ENCODE data around the gene GSG1. TPM values are rescaled to one million over a fixed set of nuclear protein-coding genes. Genes with fewer than 3 reads are reported as not detected.

The GSG1 gene
- total RNA-seq, 4 donors from 2014 or later = not detected

- TF ChIP-seq POLR2A (IDR thresholded peaks at IDR 0.05) = no peak
- no peak for TF ChIP-seq CTCF (IDR thresholded peaks at IDR 0.05)
- intact Hi-C loops (cut with DNase I; ENCODE audit: low total_unique reads) = loop anchor here (5.0 kb wide), 1 partner anchor 98 kb away; no protein-coding TSS in a partner anchor
- no peak for DNase-seq (ENCODE audit: low spot score in 2 of 2)
- 88 to 91% methylated on average over 3 of the region's 3 CpGs for WGBS, 2 donors
- H3K4me3 ChIP-seq (ENCODE audit: low read depth, poor library complexity, severe bottlenecking) = no peak overlapping the region
Measured at GRCh38 chr12:13104409-13104808, 942 bp upstream of the GSG1 start.

- TF ChIP-seq POLR2A (IDR thresholded peaks at IDR 0.05) = no peak
- no peak for TF ChIP-seq CTCF (IDR thresholded peaks at IDR 0.05)
- intact Hi-C loops (cut with DNase I; ENCODE audit: low total_unique reads) = loop anchor here (5.0 kb wide), 1 partner anchor 100 kb away; no protein-coding TSS in a partner anchor
- no peak for DNase-seq (ENCODE audit: low spot score in 2 of 2)
- H3K4me3 ChIP-seq (ENCODE audit: low read depth, poor library complexity, severe bottlenecking) = no peak overlapping the region
- 23 to 29% methylated on average over 7 of the region's 7 CpGs for WGBS, 2 donors
Measured at GRCh38 chr12:13102461-13103195, 839 bp downstream of the GSG1 start.

GRCh38 chr12:13101821-13102375, 1.6 kb downstream of the GSG1 start:
- 40 to 41% methylated on average over 10 of the region's 10 CpGs for WGBS, 2 donors
- TF ChIP-seq POLR2A (IDR thresholded peaks at IDR 0.05) (no peak), CTCF (IDR thresholded peaks at IDR 0.05) (no peak)
- intact Hi-C loops (cut with DNase I; ENCODE audit: low total_unique reads) = loop anchor here (5.0 kb wide), 1 partner anchor 100 kb away; no protein-coding TSS in a partner anchor
- H3K4me3 ChIP-seq (ENCODE audit: low read depth, poor library complexity, severe bottlenecking) = no peak overlapping the region
- DNase-seq (ENCODE audit: low spot score in 2 of 2) = no peak

- intact Hi-C loops (cut with DNase I; ENCODE audit: low total_unique reads) = loop anchor here (5.0 kb wide), 1 partner anchor 101 kb away; no protein-coding TSS in a partner anchor
- peak; percentile 93 to 99 for DNase-seq (ENCODE audit: low spot score in 2 of 2)
- peak overlapping the region; percentile 18 for H3K4me3 ChIP-seq (ENCODE audit: low read depth, poor library complexity, severe bottlenecking)
- WGBS, 2 donors = 1 to 2% methylated on average over 37 to 49 of the region's 79 CpGs
- no peak for TF ChIP-seq POLR2A (IDR thresholded peaks at IDR 0.05)
- no peak for TF ChIP-seq CTCF (IDR thresholded peaks at IDR 0.05)
Measured at GRCh38 chr12:13100882-13101769, 2.3 kb downstream of the GSG1 start.

GRCh38 chr12:13100605-13100881, 2.9 kb downstream of the GSG1 start:
- no peak overlapping the region for H3K4me3 ChIP-seq (ENCODE audit: low read depth, poor library complexity, severe bottlenecking)
- intact Hi-C loops (cut with DNase I; ENCODE audit: low total_unique reads) = loop anchor here (5.0 kb wide), 1 partner anchor 102 kb away; no protein-coding TSS in a partner anchor
- TF ChIP-seq POLR2A (IDR thresholded peaks at IDR 0.05) (no peak), CTCF (IDR thresholded peaks at IDR 0.05) (no peak)
- DNase-seq (ENCODE audit: low spot score in 2 of 2) = no peak
- 5% methylated on average over 6 of the region's 6 CpGs for WGBS, 2 donors

Data from lower leg skin (tissue), 4 donors.